HG02943 (cell line): ENCODE measurements around the gene EEF1A2.

Experiments used
- ATAC-seq: cut with Tn5 transposase; IDR thresholded peaks from one replicate; pipeline ENCODE4 v1.9.1; 2021; ENCODE audit warnings: mild to moderate bottlenecking, low read depth, moderate library complexity; ENCODE audit not compliant: unreplicated experiment

The EEF1A2 gene

DNA sequence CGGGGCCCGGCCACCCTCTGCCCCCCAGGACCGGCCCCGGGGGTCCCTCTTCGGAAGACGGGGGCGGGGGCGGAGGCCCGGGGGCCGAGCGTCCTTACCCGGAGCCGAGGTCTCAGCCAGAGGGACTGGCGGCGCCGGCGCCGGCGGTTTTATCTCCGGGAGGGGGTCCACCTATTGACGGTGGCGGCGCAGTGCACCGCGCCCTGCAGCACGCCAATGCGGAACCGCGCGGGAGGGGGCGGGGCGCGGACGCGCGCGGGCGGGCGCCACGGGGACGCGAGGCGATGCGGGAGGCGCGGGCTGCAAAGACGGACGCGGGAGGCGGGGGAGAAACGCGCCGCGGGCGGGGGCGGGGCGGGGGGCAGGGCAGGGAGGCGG is at the start of gene EEF1A2:
Gene EEF1A2 (minus strand): TSS at position 124 of the 378 bp plus-strand sequence. CDS start 1,320 bp downstream, outside the sequence.
- ATAC-seq, result no peak

DNA sequence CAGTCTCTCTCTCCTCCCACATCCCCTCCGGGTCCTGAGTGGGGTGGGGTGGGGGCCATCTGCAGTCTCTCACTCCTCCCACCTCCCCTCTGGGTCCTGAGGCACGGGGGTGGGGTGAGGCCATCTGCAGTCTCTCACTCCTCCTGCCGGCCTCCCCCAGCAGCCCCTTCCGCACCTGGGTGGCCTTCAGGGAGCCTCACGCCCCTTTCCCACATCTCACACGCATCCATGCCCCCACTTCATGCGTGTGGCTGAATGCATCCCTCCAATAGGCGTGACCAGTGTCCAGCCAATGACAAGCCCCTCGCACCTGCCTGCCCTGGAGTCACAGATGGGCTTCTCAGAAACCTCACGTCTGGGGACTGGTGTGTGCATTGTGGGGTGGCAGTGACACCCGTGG is 49.7 kb upstream of the EEF1A2 start:
- ATAC-seq, result no peak

DNA sequence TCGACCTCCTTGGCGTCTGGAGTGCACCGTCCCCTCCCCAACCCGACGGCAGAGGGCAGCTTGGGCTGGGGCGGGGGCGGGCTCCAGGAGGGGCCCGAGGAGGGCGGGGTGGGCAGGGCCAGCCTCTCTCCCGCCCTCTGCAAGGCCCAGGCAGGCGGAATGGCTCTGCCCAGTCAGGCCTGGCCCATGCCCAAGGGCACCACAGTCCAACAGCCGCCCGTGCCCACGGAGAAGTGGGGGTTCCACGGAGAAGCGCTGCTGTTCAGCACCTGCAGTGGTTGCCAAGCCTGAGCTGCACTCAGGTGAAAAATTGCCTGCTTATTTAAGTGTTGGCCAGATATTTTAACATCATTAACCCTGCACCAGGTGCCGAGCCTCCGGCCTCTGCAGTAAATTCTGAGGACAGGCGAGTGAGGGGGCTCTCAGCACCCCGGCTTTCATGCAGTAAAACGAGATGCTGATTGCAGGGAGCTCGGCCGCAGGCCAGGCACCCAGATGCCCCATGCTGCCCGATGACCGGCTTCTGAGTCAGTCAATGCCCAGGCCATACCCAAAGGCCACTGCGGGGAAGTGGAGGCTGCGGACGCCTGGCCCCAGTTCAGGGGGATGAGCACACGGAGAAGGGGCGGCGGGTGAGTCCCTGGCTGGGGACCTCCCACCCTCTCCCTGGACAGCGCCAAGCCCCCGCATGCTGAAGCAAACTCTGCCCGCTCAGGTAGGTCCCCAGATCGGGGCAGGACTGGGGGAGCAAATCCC is 49.0 kb upstream of the EEF1A2 start, which contains the start of gene SRMS:
Gene SRMS (minus strand): TSS at position 25 of the 756 bp plus-strand sequence. CDS start 286 bp downstream, outside the sequence.
- no peak for ATAC-seq

DNA sequence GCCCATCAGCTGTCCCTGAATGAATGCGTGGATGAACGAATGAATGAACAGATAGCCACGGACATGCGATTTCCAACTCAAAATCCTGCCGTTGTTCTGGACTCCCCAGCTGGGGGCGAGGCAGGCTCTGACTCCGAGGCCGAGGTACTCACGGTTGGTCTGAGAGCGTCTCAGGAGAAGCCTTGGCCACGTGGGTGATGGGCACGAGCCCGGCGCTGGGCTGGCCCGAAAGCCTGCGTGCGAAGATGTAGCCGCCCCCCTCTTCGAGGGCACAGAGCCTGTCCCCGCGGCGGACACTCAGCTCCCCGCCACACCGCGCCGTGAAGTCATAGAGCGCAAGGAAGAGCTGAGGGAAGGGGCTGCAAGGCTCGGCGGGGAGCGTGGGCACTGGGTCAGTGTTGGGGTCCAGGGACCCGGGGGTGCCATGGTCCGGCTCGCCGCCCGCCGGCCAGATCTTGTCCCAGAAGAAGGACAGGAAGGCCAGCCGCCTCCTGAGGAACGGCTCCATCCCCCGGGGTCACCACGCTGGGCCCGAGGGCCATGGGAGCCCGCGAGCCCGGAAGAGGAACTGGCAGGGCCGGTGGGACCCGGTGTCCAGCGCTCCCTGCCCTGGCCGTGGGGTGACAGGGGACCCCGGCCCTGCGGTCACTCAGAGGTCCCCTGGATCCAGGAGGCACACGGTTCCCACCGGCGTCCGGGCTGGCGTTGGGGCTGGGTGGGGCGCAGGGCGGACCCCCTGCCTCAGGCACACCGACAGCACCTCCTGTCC is 48.3 kb upstream of the EEF1A2 start:
- ATAC-seq, result no peak

DNA sequence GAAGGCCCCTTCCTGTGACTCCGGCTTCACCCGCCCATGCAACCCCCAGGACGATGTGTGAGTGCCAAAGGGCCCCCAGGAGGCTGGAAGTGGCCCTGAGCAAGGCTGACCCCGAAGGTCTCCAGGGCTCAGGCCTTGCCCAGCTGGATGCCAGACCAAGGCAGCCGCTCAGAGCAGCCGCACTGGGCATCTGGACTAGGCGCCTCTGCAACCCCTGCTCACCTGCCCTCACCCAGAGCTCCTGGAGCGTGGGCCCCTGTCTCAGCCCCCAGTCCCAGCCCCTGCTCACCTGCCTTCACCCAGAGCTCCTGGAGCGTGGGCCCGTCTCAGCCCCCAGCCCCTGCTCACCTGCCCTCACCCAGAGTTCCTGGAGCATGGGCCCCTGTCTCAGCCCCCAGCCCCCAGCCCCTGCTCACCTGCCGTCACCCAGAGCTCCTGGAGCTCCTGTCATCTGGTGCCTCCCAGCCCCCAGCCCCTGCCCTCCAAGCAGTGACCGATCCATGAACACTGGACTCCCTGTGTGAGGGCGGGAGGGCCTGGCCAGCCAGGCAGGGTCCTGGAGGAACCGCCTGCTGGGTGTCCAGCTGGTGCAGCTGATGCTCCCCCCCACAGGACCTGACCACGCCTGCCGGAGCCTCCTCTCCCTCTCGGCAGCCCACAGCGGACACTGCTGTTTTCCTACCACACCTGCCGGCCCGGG is 47.5 kb upstream of the EEF1A2 start:
- ATAC-seq, result no peak

DNA sequence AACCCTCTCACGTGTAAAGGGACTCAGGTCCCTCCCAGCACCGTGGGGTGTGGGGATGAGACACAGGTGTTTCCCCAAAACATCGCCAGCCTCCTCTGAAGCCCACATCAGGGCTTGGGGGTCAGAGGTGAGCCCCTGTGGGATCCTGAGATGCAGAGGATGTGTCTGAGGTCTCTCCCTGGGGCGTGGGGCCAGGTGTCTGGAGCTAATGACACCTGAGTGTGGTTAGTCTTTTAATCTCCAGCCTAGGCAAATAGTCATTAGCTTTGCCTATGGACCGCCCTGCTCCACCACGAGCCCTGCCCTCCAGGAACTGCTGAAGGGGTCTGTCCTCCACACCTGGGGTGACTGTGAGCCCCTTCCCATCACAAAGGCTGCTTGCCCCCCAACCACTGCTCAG is 46.9 kb upstream of the EEF1A2 start:
- no peak for ATAC-seq

DNA sequence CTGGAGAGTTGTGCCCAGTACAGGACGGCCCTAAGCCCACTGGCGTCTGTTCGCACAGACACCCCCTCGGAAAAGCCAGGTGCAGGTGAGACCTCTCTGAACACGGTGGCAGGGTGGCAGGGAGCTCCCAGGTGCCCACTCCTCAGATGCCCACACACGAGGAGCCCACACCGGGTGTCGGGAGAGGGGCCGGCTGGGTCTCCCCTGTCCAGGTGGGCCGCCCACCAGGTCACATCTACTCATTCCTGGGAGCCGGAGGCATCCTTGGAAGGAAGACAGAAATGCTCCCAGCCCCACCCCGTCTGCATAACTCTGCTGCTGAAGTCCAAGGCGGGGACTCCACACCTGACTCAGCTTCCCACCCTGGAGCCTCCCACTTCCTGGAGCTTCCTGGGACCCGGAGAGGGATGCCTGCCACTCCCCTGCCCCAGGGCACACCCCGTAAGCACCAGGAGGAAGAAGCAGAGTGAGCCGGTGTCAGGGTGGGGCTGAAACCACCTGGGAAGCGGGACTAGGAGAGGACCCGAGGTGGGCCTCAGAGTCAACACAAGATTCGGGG is 46.2 kb upstream of the EEF1A2 start:
- no peak for ATAC-seq

DNA sequence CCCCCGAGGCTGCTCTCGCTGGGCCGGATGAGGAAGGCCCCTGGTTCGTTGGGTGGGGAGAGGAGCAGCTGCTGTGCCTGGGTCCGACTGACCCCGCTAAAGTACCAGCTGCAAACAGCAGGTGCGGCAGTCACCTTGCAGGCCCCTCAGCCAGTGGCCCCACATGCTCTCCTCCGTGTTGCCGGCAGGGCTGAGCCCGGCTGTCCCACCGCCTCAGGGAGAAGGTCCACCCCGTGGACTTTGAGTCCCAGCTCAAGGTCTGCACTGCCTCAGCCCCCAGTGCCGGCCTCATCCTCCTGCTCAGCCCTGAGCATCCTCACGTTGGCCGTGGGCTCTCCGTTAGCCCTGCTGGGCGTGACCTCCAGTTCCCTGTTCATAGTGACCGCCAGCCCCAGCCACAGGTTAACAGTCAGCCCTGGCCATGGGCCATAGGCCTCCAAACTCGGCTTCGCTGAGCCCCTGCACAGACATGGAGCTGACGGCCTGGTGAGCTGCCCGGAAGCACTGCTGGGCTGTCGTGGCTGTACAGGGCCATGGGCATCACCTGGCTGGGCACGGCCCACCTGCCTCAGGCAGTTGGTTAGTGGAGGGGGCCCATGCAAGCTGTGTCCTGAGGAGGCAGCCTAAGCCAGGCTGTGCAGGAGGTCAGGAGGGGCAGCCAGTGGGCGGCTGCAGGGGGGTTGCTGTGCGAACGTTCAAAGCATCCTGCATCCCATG is 45.5 kb upstream of the EEF1A2 start:
- ATAC-seq, result no peak

DNA sequence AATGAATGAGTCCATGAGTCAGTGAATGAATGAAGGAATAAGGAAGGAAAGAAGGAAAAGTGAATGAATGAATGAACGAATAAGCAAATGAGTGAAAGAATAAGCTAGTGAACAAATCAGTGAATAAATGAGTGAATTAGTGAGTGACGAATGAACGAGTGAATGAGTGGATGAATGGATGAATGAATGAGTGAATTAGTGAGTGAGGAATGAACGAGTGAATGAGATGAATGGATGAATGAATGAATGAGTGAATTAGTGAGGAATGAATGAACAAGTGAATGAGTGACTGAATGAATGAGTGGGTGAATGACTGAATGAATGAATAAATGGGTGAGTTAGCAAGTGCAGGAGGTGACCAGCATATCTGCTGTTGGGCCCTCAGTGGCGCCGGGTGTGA is 44.9 kb upstream of the EEF1A2 start:
- no peak for ATAC-seq

DNA sequence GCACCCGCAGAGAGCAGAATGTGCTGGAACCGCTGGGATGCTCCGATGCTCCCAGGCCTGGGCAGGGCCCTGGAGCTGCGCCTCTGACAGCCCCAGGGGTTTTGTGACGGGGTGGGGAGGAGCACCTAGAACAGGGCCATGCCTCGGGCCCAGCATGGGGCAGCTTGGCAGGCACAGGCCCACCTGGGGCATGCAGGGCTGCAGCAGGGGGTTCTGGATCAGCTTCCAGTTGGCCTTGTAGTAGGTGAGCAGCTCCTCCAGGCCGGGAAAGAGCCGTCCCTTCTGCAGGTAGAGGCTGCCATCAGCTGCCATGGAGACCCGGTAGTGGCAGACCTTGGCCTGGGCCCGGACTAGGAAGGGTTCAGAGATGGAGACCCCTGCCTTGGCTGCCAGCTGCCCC is 44.2 kb upstream of the EEF1A2 start:
- ATAC-seq, result no peak

DNA sequence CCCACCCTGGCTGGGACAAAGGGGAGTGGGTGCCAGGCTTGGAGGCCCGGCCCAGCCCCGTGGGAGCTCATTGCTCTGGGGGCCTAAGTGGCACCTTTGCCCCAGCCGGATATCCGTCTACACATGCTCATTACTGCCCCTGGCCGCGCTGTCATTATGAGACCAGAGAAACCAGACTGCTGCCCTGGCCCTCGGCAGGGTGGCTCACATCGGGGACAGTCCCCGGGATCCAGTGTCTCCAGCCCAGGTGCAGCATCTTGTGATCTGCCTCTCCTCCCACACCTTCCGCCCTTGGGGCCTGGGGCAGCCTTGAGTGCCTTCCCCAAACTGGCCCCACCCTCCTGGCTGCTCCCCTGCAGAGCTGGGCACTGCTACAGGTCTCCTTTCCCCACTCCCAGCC is 43.8 kb upstream of the EEF1A2 start:
- no peak for ATAC-seq

DNA sequence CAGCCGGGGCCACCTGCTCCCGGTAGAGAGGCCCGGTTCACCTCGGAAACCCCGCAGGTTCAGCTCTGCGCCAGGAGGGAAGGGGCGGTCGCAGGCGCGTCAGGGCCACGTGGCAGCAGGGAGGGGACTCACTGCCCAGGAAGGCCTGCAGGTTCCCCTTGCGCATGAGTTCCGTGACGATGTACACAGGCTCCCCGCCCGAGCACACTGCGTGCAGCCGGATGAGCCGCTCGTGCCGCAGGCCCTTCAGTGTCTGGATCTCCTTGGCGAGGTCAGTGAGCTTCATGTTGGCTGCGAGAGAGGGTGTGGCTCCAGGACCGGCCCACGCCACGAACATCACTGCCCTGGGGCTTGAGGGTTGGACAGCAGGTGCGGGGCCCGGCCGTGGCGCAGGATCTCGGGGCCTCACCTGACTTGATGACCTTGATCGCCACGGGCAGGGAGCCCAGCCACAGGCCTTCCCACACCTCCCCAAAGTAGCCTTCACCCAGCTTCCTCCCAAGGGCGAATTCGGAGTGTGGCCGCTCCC is 43.2 kb upstream of the EEF1A2 start:
- ATAC-seq, result no peak

DNA sequence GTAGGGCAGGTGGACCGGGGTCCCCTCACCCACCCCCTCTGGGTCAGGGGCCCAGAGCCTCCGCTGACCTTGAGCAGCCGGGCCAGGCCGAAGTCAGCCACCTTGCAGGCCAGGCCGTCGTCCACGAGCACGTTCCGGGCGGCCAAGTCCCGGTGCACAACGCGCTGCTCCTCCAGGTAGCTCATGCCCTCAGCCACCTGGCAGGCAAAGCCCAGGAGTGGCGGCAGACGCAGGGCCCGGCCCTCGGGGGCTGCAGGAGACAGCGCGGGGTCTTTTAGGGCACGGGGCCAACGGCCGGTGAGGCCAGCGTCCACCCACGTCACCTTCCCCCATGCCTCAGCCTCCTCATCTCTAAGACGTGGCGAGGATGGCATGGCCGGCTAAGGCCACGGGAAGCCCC is 42.5 kb upstream of the EEF1A2 start:
- no peak for ATAC-seq

DNA sequence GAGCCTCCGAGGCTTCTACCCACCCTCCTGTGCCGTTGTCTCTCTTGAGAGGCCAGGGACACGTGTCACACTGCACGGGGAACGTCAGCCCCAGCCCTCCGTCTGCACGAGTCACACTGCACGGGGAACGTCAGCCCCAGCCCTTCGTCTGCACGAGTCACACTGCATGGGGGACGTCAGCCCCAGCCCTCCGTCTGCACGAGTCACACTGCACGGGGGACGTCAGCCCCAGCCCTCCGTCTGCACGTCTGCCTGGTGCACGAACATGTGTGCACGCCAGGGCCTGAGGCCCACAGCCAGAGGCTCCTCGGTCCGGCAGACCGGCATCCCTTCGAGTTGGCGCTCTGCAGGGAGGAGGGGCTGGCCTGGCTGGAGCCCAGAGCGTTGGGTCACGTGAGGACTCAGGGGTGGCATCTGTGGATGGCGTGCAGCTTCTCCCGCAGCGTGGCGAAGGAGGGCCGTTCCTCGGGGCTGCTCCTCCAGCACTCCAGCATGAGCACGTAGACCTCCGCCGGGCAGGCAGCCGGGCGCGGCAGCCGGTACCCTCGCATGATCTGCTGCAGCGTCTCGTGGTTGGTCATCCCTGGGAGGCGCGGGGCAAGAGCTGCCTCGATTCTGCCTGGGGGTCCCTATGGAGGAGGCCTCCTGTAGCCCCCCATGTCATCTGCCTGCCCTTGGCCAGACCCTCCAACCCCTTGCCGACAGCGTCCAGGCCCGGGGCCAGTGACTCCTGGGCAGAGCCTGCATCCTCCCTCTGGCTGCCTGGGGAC is 41.7 kb upstream of the EEF1A2 start:
- ATAC-seq, result no peak

DNA sequence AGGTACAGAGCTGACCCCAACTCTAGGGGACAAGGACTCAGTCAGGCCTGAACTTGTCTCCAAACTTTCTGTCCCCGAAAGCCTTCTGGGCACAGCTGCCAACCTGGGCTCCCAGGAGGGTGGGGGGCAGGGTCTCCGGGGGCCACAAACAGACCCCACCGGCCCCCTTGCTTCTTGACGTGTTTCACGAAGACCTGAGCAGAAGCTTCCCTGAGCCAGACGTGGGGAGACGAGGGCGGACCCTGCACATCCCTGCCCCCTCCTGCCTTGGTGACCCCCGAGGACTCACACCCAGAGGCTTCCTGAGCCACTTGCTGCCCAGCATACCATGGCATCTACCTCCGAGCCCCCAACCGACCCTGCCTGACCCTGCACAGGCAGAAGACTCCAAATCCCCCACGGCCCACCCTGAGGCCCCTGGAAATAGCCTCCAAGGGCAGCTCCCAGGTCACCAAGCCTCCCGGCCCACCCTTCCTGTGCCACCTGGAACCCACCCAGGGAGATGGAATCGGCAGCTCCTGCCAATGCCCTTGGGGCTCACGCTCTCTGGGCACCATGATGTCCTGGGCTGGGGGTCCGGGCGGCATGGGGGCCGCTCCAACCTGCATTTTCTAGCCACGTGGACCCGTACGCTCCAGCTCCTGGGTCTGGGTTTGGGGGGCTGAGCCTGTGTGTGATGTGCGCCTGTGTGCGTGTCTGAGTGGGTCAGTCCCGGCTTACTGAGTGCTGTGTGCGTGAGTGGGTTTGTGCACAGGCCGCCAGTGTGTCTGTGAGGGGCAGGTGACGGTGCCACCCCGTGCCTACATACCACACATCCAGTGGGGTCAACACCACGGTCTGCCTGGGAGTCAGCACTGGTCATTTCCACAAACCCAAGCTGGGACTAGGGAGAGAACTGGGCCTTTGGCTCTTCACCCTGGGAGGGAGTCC is 40.8 kb upstream of the EEF1A2 start:
- ATAC-seq, result no peak

DNA sequence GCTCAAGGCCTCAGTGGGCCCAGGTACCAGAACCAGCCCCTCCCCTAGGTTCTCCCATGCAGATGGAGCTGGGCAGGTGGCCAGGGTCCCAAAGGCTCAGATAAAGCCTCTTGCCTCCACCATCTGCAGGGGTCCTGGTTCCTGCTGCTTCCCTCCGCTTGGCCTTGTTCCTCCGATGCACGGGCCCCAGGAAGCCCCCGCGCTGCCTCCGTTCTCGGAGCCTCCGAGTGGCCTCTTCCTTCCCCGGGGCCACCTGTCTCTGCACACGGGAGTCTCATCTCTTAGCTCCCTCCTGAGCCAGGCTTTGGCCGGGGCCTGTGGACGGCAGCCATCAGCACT is 40.2 kb upstream of the EEF1A2 start:
- ATAC-seq, result no peak

DNA sequence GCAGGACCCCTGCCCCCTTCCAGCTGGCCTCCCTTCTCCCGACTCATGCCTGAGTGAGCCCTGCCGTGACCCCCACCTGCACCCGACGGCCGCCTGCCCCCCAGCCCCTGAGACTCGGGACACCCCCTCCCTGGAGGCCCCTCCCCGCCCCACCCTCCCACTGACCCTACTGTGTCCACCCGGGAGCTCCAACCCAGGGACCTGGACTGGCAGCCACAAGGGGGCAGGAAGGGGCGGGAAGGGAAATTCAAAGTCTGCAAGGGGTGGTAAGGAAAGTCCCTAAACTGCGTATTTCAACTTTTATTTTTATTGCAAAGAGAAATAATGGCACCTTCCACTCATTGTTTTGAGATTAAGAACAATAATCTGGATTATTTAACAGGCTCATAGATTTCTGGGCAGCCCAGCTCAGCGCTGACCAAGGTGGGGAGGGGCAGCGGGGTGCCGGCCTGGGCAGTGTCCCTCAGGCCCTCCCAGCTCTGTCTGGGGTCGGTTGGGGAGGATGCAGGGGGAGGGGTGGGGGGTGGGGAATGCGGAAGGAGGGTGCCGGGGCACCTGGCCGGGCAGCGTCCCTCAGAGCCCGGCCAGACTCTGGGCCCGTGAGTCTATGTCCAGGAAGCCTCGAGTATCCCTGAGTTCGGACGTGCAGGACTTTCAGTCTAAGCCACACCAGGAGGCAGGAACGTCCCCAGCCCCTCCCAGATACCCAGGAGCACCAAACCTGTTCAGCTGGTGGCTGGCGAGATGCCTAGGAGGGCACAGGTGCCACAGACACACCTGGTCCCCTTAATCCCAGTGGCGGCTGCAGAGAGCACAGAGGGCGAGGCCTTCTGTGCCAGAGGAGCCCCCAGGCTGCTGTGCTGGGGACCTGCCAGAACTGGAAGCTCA is 39.6 kb upstream of the EEF1A2 start:
- ATAC-seq, result no peak
